ENCODE results near the gene KCNJ8. TPM values are rescaled to one million over a fixed set of nuclear protein-coding genes. Genes with fewer than 3 reads are reported as not detected.

Gene KCNJ8
- total RNA-seq, 4 donors from 2014 or later: 3.0 to 22.1 (median 3.6) TPM

DNA sequence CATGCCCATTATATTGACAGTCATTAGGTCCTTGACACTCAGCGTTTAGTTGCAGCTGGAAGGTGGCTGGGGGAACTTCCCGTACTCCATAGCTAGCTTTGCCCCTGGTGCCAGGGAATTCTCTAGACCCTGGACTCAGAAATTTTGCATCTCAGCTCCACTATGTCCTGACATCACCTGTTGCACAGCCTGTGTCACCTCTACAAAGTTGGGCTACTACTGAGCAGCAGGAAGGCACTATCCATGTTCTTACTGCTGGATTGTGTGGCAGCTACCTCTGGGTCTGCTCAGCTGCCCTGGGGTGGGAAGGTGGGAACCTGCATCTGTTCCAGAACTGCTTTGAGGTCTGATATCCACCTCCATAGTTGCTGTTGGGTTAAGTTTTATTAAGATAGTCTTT is 11.0 kb downstream of the KCNJ8 start:
- WGBS, 2 donors (ENCODE audit: low coverage in 1 of 2): 72% methylated on average over 2 of the region's 2 CpGs; no CpG with 5 or more reads in 1 of the 2 donors
- Histone ChIP-seq H3K27ac (no peak overlapping the region), H3K27me3 (no peaks in the 10 kb centered on the region), H3K9me3 (no peaks in the 10 kb centered on the region), H3K4me1 (no peaks in the 10 kb centered on the region), H3K36me3 (no peaks in the 10 kb centered on the region), H3K4me3 (no peak overlapping the region)
- DNase-seq: no peak
- no peak for TF ChIP-seq POLR2A (IDR thresholded peaks at IDR 0.05)
- TF ChIP-seq, protein P1, sequence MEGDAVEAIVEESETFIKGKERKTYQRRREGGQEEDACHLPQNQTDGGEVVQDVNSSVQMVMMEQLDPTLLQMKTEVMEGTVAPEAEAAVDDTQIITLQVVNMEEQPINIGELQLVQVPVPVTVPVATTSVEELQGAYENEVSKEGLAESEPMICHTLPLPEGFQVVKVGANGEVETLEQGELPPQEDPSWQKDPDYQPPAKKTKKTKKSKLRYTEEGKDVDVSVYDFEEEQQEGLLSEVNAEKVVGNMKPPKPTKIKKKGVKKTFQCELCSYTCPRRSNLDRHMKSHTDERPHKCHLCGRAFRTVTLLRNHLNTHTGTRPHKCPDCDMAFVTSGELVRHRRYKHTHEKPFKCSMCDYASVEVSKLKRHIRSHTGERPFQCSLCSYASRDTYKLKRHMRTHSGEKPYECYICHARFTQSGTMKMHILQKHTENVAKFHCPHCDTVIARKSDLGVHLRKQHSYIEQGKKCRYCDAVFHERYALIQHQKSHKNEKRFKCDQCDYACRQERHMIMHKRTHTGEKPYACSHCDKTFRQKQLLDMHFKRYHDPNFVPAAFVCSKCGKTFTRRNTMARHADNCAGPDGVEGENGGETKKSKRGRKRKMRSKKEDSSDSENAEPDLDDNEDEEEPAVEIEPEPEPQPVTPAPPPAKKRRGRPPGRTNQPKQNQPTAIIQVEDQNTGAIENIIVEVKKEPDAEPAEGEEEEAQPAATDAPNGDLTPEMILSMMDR (IDR thresholded peaks at IDR 0.05): no peak
- no peak for TF ChIP-seq POLR2AphosphoS5 (IDR thresholded peaks at IDR 0.05)
- no peak for TF ChIP-seq EP300 (IDR thresholded peaks at IDR 0.05; ENCODE audit: low read depth)
- intact Hi-C loops (cut with DNase I; ENCODE audit: low total_unique reads): no loop called here
- in situ Hi-C loops (cut with MboI; ENCODE audit: low pct_ligation_motif_present in 1 of 4, low pct_unique_long_range_greater_than_20kb in 1 of 4, low sequenced_read_pairs in 3 of 4): no loop called here

DNA sequence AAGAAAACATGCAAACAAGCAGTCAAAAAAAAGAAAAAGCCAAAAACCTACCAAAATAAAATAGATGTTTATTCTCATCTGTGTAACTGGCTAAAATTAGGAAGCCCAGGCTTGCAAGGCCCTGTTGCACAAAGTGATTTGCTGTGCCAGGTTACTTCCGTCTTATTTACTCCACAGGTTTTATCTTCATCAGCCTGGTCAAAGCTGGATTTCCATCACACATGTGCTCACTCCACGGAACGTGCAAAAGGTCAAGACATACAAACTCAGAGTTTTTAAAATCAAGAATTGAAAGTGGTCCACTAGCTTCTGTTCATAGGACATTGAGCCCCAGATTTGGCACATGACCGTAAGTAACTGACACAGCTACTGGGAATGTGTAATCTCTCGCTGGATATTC is 14.8 kb downstream of the KCNJ8 start:
- no peaks in the 10 kb centered on the region for H3K4me1 ChIP-seq
- no peaks in the 10 kb centered on the region for H3K9me3 ChIP-seq
- in situ Hi-C loops (cut with MboI; ENCODE audit: low pct_ligation_motif_present in 1 of 4, low pct_unique_long_range_greater_than_20kb in 1 of 4, low sequenced_read_pairs in 3 of 4): no loop called here
- no peaks in the 10 kb centered on the region for H3K27me3 ChIP-seq
- no peaks in the 10 kb centered on the region for H3K36me3 ChIP-seq
- no peak overlapping the region for H3K27ac ChIP-seq
- intact Hi-C loops (cut with DNase I; ENCODE audit: low total_unique reads): no loop called here
- 95 to 97% methylated on average over 5 of the region's 5 CpGs for WGBS, 2 donors (ENCODE audit: low coverage in 1 of 2)
- DNase-seq: no peak
- H3K4me3 ChIP-seq: no peak overlapping the region
- TF ChIP-seq POLR2AphosphoS5 (IDR thresholded peaks at IDR 0.05) (no peak), POLR2A (IDR thresholded peaks at IDR 0.05) (no peak), EP300 (IDR thresholded peaks at IDR 0.05; ENCODE audit: low read depth) (no peak)
- TF ChIP-seq, protein P1 (IDR thresholded peaks at IDR 0.05): no peak

DNA sequence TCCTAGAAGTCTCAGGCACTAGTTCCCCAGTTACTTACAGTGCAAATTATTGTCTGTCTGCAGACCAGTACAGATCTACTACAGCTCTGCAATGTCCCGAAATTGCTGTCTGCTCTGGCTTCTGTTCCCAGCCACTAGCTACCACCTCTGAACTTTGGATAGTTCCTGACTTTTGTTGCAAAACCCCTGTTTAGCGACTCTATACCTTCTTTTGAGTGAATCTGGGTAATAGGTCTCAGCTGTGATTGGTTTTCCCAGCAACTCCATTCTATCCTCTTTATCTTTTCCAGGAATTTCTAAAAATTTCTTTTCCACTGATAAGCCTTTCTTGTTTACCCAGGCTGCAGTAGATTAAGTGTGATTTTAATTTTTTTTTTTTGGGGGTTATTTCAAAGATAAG is 16.8 kb downstream of the KCNJ8 start:
- Histone ChIP-seq H3K4me3 (no peak overlapping the region), H3K27ac (no peak overlapping the region), H3K36me3 (no peaks in the 10 kb centered on the region), H3K27me3 (no peaks in the 10 kb centered on the region), H3K9me3 (no peaks in the 10 kb centered on the region), H3K4me1 (no peaks in the 10 kb centered on the region)
- intact Hi-C loops (cut with DNase I; ENCODE audit: low total_unique reads) (no loop called here), in situ Hi-C loops (cut with MboI; ENCODE audit: low pct_ligation_motif_present in 1 of 4, low pct_unique_long_range_greater_than_20kb in 1 of 4, low sequenced_read_pairs in 3 of 4) (no loop called here)
- WGBS, 2 donors (ENCODE audit: low coverage in 1 of 2): 67 to 100% methylated on average over 1 to 2 of the region's 2 CpGs
- no peak for DNase-seq
- no peak for TF ChIP-seq EP300 (IDR thresholded peaks at IDR 0.05; ENCODE audit: low read depth)
- TF ChIP-seq, protein P1 (IDR thresholded peaks at IDR 0.05): no peak

DNA sequence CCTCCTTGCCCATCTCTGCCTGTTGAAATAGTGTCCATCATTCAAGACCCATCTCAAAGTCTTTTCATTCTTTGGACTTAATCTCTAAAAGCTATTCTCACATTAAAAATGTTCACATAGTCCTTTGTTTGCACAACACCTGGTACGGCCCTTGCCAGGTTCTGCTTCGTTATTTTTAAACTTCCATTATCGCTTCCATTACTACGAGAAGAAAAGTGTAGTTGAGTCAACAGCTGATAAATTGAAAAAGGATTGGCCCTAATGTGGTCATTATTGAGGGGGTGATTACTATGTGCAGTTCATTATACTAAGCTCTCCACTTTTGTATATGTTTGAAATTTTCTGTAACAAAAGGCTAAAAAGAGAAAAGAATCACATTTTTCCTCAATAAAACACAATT is 17.8 kb downstream of the KCNJ8 start:
- WGBS, 2 donors (ENCODE audit: low coverage in 1 of 2): 93 to 100% methylated on average over 3 to 4 of the region's 4 CpGs

More for the DNA sequence above, 17.8 kb downstream of the KCNJ8 start:
- in situ Hi-C loops (cut with MboI; ENCODE audit: low pct_ligation_motif_present in 1 of 4, low pct_unique_long_range_greater_than_20kb in 1 of 4, low sequenced_read_pairs in 3 of 4): no loop called here
- Histone ChIP-seq H3K9me3 (no peaks in the 10 kb centered on the region), H3K27ac (no peak overlapping the region), H3K4me1 (peaks cover 0 to 9% (median 7%) of the 10 kb centered on the region in 4 donors), H3K4me3 (no peak overlapping the region), H3K36me3 (no peaks in the 10 kb centered on the region), H3K27me3 (no peaks in the 10 kb centered on the region)
- intact Hi-C loops (cut with DNase I; ENCODE audit: low total_unique reads): no loop called here
- TF ChIP-seq EP300 (IDR thresholded peaks at IDR 0.05; ENCODE audit: low read depth) (no peak), POLR2A (IDR thresholded peaks at IDR 0.05) (no peak), POLR2AphosphoS5 (IDR thresholded peaks at IDR 0.05) (no peak)
- TF ChIP-seq, protein P1 (IDR thresholded peaks at IDR 0.05): no peak
- no peak for DNase-seq

All from transverse colon (tissue), 4 donors.